ENCODE results near the gene MBD3L5. TPM values are rescaled to one million over a fixed set of nuclear protein-coding genes. Genes with fewer than 3 reads are reported as not detected.

Gene MBD3L5
- total and polyA plus RNA-seq, 2 donors (not counting 3 experiments of a cell fraction or from before 2014, with no cell fraction given), result not detected

DNA sequence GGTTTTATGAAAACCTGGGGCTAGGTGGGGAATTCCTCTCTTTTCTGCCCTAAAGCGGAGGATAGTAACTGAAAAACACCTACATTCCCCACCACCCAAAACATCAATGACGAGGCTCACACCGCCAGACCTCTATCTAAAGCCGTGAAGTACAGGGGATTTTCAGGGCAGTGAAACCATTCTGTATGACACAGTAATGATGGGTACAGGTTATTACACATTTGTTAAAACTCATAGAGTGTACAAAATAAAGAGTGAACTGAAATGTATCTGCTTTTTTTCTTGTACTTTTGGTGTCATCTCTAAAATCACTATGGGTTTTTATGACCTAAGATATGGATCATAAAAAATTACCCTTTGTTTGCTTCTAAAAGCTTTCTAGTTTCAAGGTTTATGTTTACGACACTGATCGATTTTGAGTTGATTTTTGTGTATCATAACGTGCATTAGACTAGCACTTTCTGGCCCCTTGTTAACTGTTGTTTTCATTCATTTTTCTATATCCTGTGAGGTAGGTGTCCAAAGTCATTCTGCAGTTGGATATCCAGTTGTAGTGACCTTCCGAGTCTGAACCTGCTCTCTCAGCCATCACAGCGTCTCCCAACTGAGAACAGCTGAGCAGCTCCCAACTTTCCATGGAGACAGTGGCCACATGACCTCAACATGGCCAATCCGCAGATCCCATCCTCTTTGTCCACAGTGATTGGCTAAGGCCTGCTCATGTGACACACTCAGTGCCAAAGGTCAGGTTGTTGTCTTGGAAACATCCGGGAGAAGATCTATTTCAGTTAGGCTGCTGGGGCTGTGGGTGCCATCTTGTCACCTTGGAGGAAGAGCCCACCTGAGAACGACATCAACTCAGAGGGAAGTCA, 19.4 kb upstream of the MBD3L5 start:
- intact Hi-C loops (cut with micrococcal nuclease), result no loop called here
- Histone ChIP-seq H4K20me1 (replicated peaks; ENCODE audit: control insufficient read depth, extremely low read depth, insufficient read depth, low read length) (no peaks in the 10 kb centered on the region), H3K9me3 (replicated peaks; ENCODE audit: control insufficient read depth, insufficient read depth, low read length) (no peaks in the 10 kb centered on the region), H3K4me2 (ENCODE audit: insufficient read depth, low read length) (no peak overlapping the region), H3K4me3 (replicated peaks in 1 of 3; ENCODE audit: insufficient read depth in 1 of 3, low read depth in 1 of 3, low read length in 3 of 3) (no peak overlapping the region), H3K27me3 (ENCODE audit: control insufficient read depth in 2 of 2, insufficient read depth in 2 of 2, low read length in 2 of 2) (no peaks in the 10 kb centered on the region), H3K79me2 (ENCODE audit: control insufficient read depth, insufficient read depth, low read length) (no peaks in the 10 kb centered on the region), H3K27ac (ENCODE audit: insufficient read depth, low read depth, low read length) (no peak overlapping the region), H3K4me1 (ENCODE audit: control insufficient read depth, extremely low read depth, insufficient read depth, low read length) (no peaks in the 10 kb centered on the region), H3K9me1 (replicated peaks; ENCODE audit: control insufficient read depth, extremely low read depth, insufficient read depth, low read length) (no peaks in the 10 kb centered on the region), H3K36me3 (ENCODE audit: control insufficient read depth in 2 of 2, extremely low read depth in 1 of 2, insufficient read depth in 2 of 2, low read length in 2 of 2) (no peaks in the 10 kb centered on the region), H3K9ac (replicated peaks; ENCODE audit: extremely low read depth, insufficient read depth, low read length) (no peak overlapping the region), H2AFZ (ENCODE audit: low read depth, low read length) (no peak overlapping the region)
- FAIRE-seq (no peak), DNase-seq (ENCODE audit: low read depth, low spot score) (no peak)
- TF ChIP-seq, protein P1, sequence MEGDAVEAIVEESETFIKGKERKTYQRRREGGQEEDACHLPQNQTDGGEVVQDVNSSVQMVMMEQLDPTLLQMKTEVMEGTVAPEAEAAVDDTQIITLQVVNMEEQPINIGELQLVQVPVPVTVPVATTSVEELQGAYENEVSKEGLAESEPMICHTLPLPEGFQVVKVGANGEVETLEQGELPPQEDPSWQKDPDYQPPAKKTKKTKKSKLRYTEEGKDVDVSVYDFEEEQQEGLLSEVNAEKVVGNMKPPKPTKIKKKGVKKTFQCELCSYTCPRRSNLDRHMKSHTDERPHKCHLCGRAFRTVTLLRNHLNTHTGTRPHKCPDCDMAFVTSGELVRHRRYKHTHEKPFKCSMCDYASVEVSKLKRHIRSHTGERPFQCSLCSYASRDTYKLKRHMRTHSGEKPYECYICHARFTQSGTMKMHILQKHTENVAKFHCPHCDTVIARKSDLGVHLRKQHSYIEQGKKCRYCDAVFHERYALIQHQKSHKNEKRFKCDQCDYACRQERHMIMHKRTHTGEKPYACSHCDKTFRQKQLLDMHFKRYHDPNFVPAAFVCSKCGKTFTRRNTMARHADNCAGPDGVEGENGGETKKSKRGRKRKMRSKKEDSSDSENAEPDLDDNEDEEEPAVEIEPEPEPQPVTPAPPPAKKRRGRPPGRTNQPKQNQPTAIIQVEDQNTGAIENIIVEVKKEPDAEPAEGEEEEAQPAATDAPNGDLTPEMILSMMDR (IDR thresholded peaks at IDR 0.05; ENCODE audit: extremely low read depth in 1 of 2, insufficient read depth in 1 of 2, low read depth in 1 of 2, low read length in 2 of 2), result no peak
- TF ChIP-seq POLR2AphosphoS5 (IDR thresholded peaks at IDR 0.05; ENCODE audit: insufficient read depth, low read depth, low read length), result no peak
- TF ChIP-seq EZH2 (IDR thresholded peaks at IDR 0.05; ENCODE audit: borderline replicate concordance, low read depth, low read length, severe bottlenecking), result no peak
- no peak for TF ChIP-seq FOS (IDR thresholded peaks at IDR 0.05; ENCODE audit: borderline replicate concordance, insufficient read depth, low read length)
- TF ChIP-seq, protein P2, sequence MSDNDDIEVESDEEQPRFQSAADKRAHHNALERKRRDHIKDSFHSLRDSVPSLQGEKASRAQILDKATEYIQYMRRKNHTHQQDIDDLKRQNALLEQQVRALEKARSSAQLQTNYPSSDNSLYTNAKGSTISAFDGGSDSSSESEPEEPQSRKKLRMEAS (IDR thresholded peaks at IDR 0.05; ENCODE audit: insufficient read depth, insufficient read length), result no peak
- TF ChIP-seq POLR2A (IDR thresholded peaks at IDR 0.05; ENCODE audit: low read depth, low read length), result no peak
- no peak for TF ChIP-seq GATA2 (IDR thresholded peaks at IDR 0.05; ENCODE audit: insufficient read depth, insufficient read length, low read depth, low read length)
- TF ChIP-seq JUN (IDR thresholded peaks at IDR 0.05; ENCODE audit: borderline replicate concordance, insufficient read depth, insufficient read length, low read depth), result no peak
- no peak for TF ChIP-seq MYC (IDR thresholded peaks at IDR 0.05; ENCODE audit: low read depth, low read length)
- BruUV-seq (replicated peaks), result no TSS peak
- dilution Hi-C loops (cut with MboI; ENCODE audit: extremely low pct_ligation_motif_present, low sequenced_read_pairs), result no loop called here
- ChIA-PET POLR2A (no interaction called here), CTCF (no interaction called here)

All from endothelial cell of umbilical vein (primary cell).